ENCODE results near the gene GPBP1. TPM values are rescaled to one million over a fixed set of nuclear protein-coding genes. Genes with fewer than 3 reads are reported as not detected.
"Not testable (repeated sequence)": the region's sequence is repeated elsewhere in the genome, so short reads cannot be mapped to it uniquely, and the experiment has no call there.

The GPBP1 gene
- total and polyA plus RNA-seq, 2 donors = 122 to 149 TPM

DNA sequence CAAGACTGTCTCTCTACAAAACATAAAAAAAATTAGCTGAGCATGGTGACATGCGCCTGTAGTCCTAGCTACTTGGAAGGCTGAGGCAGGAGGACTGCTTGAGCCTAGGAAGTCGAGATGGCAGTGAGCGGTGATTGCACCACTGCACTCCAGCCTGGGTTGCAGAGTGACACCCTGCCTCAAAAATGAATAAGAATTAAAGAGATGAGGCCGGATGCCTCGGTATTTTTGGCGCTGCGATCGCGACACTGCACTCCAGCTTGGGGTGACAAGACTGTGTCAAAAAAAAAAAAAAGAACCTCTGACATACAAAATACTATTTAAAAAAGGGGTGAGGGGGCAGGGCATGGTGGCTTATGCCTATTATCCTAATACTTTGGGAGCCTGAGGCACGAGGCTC is 7.3 kb downstream of the GPBP1 start:
- Histone ChIP-seq H3K4me1 (ENCODE audit: control insufficient read depth in 2 of 2, insufficient read depth in 2 of 2, low read length in 2 of 2) (peaks cover 16 to 34% of the 10 kb centered on the region in 2 donors), H3K36me3 (ENCODE audit: control insufficient read depth in 2 of 2, insufficient read depth in 2 of 2, low read length in 1 of 2) (peaks cover 18 to 31% of the 10 kb centered on the region in 2 donors), H3K27ac (ENCODE audit: low read depth in 1 of 2, low read length in 1 of 2) (no peak overlapping the region), H3K27me3 (ENCODE audit: control insufficient read depth in 2 of 2, insufficient read depth in 1 of 2, low read length in 1 of 2) (no peaks in the 10 kb centered on the region), H3K9me3 (ENCODE audit: control insufficient read depth in 2 of 2, insufficient read depth in 1 of 2, low read length in 1 of 2) (no peaks in the 10 kb centered on the region), H3K4me3 (ENCODE audit: low read length in 2 of 2) (no peak overlapping the region)
- DNase-seq (ENCODE audit: low read depth in 6 of 9, low spot score in 9 of 9) = no peak
- WGBS = 87% methylated on average over 10 of the region's 10 CpGs

DNA sequence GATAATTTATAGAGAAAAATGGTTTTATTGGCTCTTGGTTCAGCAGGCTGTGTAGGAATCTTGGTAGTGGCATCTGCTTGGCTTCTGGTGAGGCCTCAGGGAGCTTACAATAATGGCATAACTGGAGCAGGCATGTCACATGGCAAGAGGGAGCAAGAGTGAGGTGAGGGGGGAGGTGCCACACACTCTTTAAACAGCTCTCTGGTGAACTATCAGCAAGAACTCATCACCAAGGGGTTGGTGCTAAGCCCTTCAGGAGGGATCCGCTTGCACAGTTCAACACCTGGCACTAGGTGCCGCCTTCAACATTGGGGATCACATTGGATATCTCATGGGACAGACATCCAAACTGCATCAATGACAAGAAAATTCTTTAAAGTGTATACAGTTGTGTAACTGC is 10.5 kb downstream of the GPBP1 start:
- WGBS = 96% methylated on average over 2 of the region's 2 CpGs
- H3K9me3 ChIP-seq (ENCODE audit: control insufficient read depth in 2 of 2, insufficient read depth in 1 of 2, low read length in 1 of 2) = no peaks in the 10 kb centered on the region
- H3K27ac ChIP-seq (ENCODE audit: low read depth in 1 of 2, low read length in 1 of 2) = no peak overlapping the region
- H3K4me3 ChIP-seq (ENCODE audit: low read length in 2 of 2) = no peak overlapping the region
- peaks cover 17 to 30% of the 10 kb centered on the region in 2 donors for H3K36me3 ChIP-seq (ENCODE audit: control insufficient read depth in 2 of 2, insufficient read depth in 2 of 2, low read length in 1 of 2)
- peaks cover 30 to 40% of the 10 kb centered on the region in 2 donors for H3K4me1 ChIP-seq (ENCODE audit: control insufficient read depth in 2 of 2, insufficient read depth in 2 of 2, low read length in 2 of 2)
- no peak for DNase-seq (ENCODE audit: low read depth in 6 of 9, low spot score in 9 of 9)
- H3K27me3 ChIP-seq (ENCODE audit: control insufficient read depth in 2 of 2, insufficient read depth in 1 of 2, low read length in 1 of 2) = no peaks in the 10 kb centered on the region

GRCh38 chr5:57185313-57185712 is 11.5 kb downstream of the GPBP1 start:
- H3K36me3 ChIP-seq (ENCODE audit: control insufficient read depth in 2 of 2, insufficient read depth in 2 of 2, low read length in 1 of 2) = peaks cover 17 to 29% of the 10 kb centered on the region in 2 donors

GRCh38 chr5:57186194-57186593 is 12.3 kb downstream of the GPBP1 start:
- no peak overlapping the region for H3K4me3 ChIP-seq (ENCODE audit: low read length in 2 of 2)
- peaks cover 19 to 31% of the 10 kb centered on the region in 2 donors for H3K36me3 ChIP-seq (ENCODE audit: control insufficient read depth in 2 of 2, insufficient read depth in 2 of 2, low read length in 1 of 2)
- 95% methylated on average over 4 of the region's 4 CpGs for WGBS
- H3K4me1 ChIP-seq (ENCODE audit: control insufficient read depth in 2 of 2, insufficient read depth in 2 of 2, low read length in 2 of 2) = peaks cover 23 to 31% of the 10 kb centered on the region in 2 donors
- no peak for DNase-seq (ENCODE audit: low read depth in 6 of 9, low spot score in 9 of 9)
- H3K9me3 ChIP-seq (ENCODE audit: control insufficient read depth in 2 of 2, insufficient read depth in 1 of 2, low read length in 1 of 2) = no peaks in the 10 kb centered on the region
- H3K27me3 ChIP-seq (ENCODE audit: control insufficient read depth in 2 of 2, insufficient read depth in 1 of 2, low read length in 1 of 2) = no peaks in the 10 kb centered on the region
- H3K27ac ChIP-seq (ENCODE audit: low read depth in 1 of 2, low read length in 1 of 2) = no peak overlapping the region

More at GRCh38 chr5:57185313-57185712, 11.5 kb downstream of the GPBP1 start:
- WGBS = 94% methylated on average over 9 of the region's 9 CpGs
- H3K4me1 ChIP-seq (ENCODE audit: control insufficient read depth in 2 of 2, insufficient read depth in 2 of 2, low read length in 2 of 2) = peaks cover 23 to 35% of the 10 kb centered on the region in 2 donors
- no peaks in the 10 kb centered on the region for H3K27me3 ChIP-seq (ENCODE audit: control insufficient read depth in 2 of 2, insufficient read depth in 1 of 2, low read length in 1 of 2)
- DNase-seq (ENCODE audit: low read depth in 6 of 9, low spot score in 9 of 9) = no peak
- no peak overlapping the region for H3K27ac ChIP-seq (ENCODE audit: low read depth in 1 of 2, low read length in 1 of 2)
- H3K4me3 ChIP-seq (ENCODE audit: low read length in 2 of 2) = no peak overlapping the region
- H3K9me3 ChIP-seq (ENCODE audit: control insufficient read depth in 2 of 2, insufficient read depth in 1 of 2, low read length in 1 of 2) = no peaks in the 10 kb centered on the region

- not testable (repeated sequence) for H3K27ac ChIP-seq (ENCODE audit: low read depth in 1 of 2, low read length in 1 of 2); H3K4me3 ChIP-seq (ENCODE audit: low read length in 2 of 2); H3K27me3 ChIP-seq (ENCODE audit: control insufficient read depth in 2 of 2, insufficient read depth in 1 of 2, low read length in 1 of 2); H3K9me3 ChIP-seq (ENCODE audit: control insufficient read depth in 2 of 2, insufficient read depth in 1 of 2, low read length in 1 of 2)
- WGBS = 11% methylated on average over 4 of the region's 4 CpGs
- H3K4me1 ChIP-seq (ENCODE audit: control insufficient read depth in 2 of 2, insufficient read depth in 2 of 2, low read length in 2 of 2) = peaks cover 23 to 27% of the 10 kb centered on the region in 2 donors
- H3K36me3 ChIP-seq (ENCODE audit: control insufficient read depth in 2 of 2, insufficient read depth in 2 of 2, low read length in 1 of 2) = peaks cover 20 to 40% of the 10 kb centered on the region in 2 donors
- DNase-seq (ENCODE audit: low read depth in 6 of 9, low spot score in 9 of 9) = peak in 2 of 9 donors; percentile 36 to 53
Measured at GRCh38 chr5:57187977-57188376, 14.1 kb downstream of the GPBP1 start.

GRCh38 chr5:57189515-57189914 is 15.7 kb downstream of the GPBP1 start:
- H3K9me3 ChIP-seq (ENCODE audit: control insufficient read depth in 2 of 2, insufficient read depth in 1 of 2, low read length in 1 of 2) = no peaks in the 10 kb centered on the region
- DNase-seq (ENCODE audit: low read depth in 6 of 9, low spot score in 9 of 9) = no peak
- H3K36me3 ChIP-seq (ENCODE audit: control insufficient read depth in 2 of 2, insufficient read depth in 2 of 2, low read length in 1 of 2) = peaks cover 12 to 36% of the 10 kb centered on the region in 2 donors
- no peak overlapping the region for H3K27ac ChIP-seq (ENCODE audit: low read depth in 1 of 2, low read length in 1 of 2)
- WGBS = 98% methylated on average over 3 of the region's 3 CpGs
- peaks cover 23 to 31% of the 10 kb centered on the region in 2 donors for H3K4me1 ChIP-seq (ENCODE audit: control insufficient read depth in 2 of 2, insufficient read depth in 2 of 2, low read length in 2 of 2)
- no peaks in the 10 kb centered on the region for H3K27me3 ChIP-seq (ENCODE audit: control insufficient read depth in 2 of 2, insufficient read depth in 1 of 2, low read length in 1 of 2)
- no peak overlapping the region for H3K4me3 ChIP-seq (ENCODE audit: low read length in 2 of 2)

DNA sequence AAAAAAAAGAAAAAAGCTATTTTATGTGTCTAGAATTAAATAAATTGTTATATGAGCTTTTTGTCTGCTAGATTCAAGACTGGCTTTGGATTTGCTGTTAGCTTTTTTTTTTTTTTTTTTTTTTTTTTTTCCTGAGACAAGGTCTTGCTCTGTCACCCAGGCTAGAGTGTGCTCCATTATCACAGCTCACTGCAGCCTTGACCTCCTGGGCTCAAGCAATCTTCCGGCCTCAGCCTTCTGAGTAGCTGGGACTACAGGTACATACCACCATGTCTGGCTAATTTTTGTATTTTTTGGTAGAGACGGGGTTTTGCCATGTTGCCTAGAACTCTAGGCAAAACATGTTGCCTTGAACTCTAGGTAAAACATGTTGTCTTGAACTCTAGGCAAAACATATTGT is 16.7 kb downstream of the GPBP1 start:
- peaks cover 12 to 37% of the 10 kb centered on the region in 2 donors for H3K36me3 ChIP-seq (ENCODE audit: control insufficient read depth in 2 of 2, insufficient read depth in 2 of 2, low read length in 1 of 2)
- no peak overlapping the region for H3K4me3 ChIP-seq (ENCODE audit: low read length in 2 of 2)
- no peaks in the 10 kb centered on the region for H3K9me3 ChIP-seq (ENCODE audit: control insufficient read depth in 2 of 2, insufficient read depth in 1 of 2, low read length in 1 of 2)
- no peak overlapping the region for H3K27ac ChIP-seq (ENCODE audit: low read depth in 1 of 2, low read length in 1 of 2)
- WGBS = 97% methylated on average over 2 of the region's 2 CpGs
- H3K27me3 ChIP-seq (ENCODE audit: control insufficient read depth in 2 of 2, insufficient read depth in 1 of 2, low read length in 1 of 2) = no peaks in the 10 kb centered on the region
- DNase-seq (ENCODE audit: low read depth in 6 of 9, low spot score in 9 of 9) = no peak
- H3K4me1 ChIP-seq (ENCODE audit: control insufficient read depth in 2 of 2, insufficient read depth in 2 of 2, low read length in 2 of 2) = peaks cover 19 to 25% of the 10 kb centered on the region in 2 donors

DNA sequence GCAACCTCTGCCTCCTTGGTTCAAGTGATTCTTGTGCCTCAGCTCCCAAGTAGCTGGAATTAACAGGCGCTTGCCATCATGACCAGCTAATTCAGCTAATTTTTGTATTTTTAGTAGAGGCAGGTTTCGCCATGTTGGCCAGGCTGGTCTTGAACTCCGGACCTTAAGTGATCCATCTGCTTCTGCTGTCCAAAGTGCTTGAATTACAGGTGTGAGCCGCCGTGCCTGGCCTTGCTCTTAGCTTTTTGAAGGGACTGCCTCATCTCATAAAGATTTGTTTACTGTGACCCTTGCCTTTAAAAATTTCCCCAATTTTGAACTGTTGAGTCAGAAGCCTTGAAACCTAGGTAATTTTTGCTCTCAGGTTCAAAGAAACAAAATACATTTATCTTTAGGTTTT is 17.3 kb downstream of the GPBP1 start:
- Histone ChIP-seq H3K4me1 (ENCODE audit: control insufficient read depth in 2 of 2, insufficient read depth in 2 of 2, low read length in 2 of 2) (peaks cover 16 to 21% of the 10 kb centered on the region in 2 donors), H3K4me3 (ENCODE audit: low read length in 2 of 2) (no peak overlapping the region), H3K27me3 (ENCODE audit: control insufficient read depth in 2 of 2, insufficient read depth in 1 of 2, low read length in 1 of 2) (no peaks in the 10 kb centered on the region), H3K27ac (ENCODE audit: low read depth in 1 of 2, low read length in 1 of 2) (no peak overlapping the region), H3K9me3 (ENCODE audit: control insufficient read depth in 2 of 2, insufficient read depth in 1 of 2, low read length in 1 of 2) (no peaks in the 10 kb centered on the region), H3K36me3 (ENCODE audit: control insufficient read depth in 2 of 2, insufficient read depth in 2 of 2, low read length in 1 of 2) (peaks cover 12 to 40% of the 10 kb centered on the region in 2 donors)
- WGBS = 96% methylated on average over 5 of the region's 5 CpGs
- no peak for DNase-seq (ENCODE audit: low read depth in 6 of 9, low spot score in 9 of 9)

- Histone ChIP-seq H3K27me3 (ENCODE audit: control insufficient read depth in 2 of 2, insufficient read depth in 1 of 2, low read length in 1 of 2) (no peaks in the 10 kb centered on the region), H3K27ac (ENCODE audit: low read depth in 1 of 2, low read length in 1 of 2) (no peak overlapping the region), H3K4me3 (ENCODE audit: low read length in 2 of 2) (no peak overlapping the region), H3K4me1 (ENCODE audit: control insufficient read depth in 2 of 2, insufficient read depth in 2 of 2, low read length in 2 of 2) (peaks cover 10 to 16% of the 10 kb centered on the region in 2 donors), H3K36me3 (ENCODE audit: control insufficient read depth in 2 of 2, insufficient read depth in 2 of 2, low read length in 1 of 2) (peaks cover 15 to 48% of the 10 kb centered on the region in 2 donors), H3K9me3 (ENCODE audit: control insufficient read depth in 2 of 2, insufficient read depth in 1 of 2, low read length in 1 of 2) (no peaks in the 10 kb centered on the region)
- WGBS = 98% methylated on average over 2 of the region's 2 CpGs
- no peak for DNase-seq (ENCODE audit: low read depth in 6 of 9, low spot score in 9 of 9)
Measured at GRCh38 chr5:57191986-57192385, 18.1 kb downstream of the GPBP1 start.

Data from thymus (tissue), 11 donors.